Osteoblast (primary cell): ENCODE results near the gene GRWD1. TPM values are rescaled to one million over a fixed set of nuclear protein-coding genes. Genes with fewer than 3 reads are reported as not detected.
"Not testable (repeated sequence)": the region's sequence is repeated elsewhere in the genome, so short reads cannot be mapped to it uniquely, and the experiment has no call there.

Experiments
- DNase-seq: peaks from one replicate; pipeline ENCODE4 v3.0.0; 2011; ENCODE audit warnings: low spot score, mixed read lengths; ENCODE audit not compliant: insufficient read length; ENCODE audit errors: missing footprints
- H2AFZ ChIP-seq: 2 replicates; pipeline ENCODE4 v1.6.0; 2011; ENCODE audit warnings: mild to moderate bottlenecking, low read length
- H3K27ac ChIP-seq: 2 replicates; pipeline ENCODE4 v1.5.1; 2011; ENCODE audit warnings: mild to moderate bottlenecking, low read depth, low read length, moderate library complexity
- H3K27me3 ChIP-seq: 2 replicates; pipeline ENCODE4 v1.6.0; 2012; ENCODE audit warnings: mild to moderate bottlenecking, control low read depth, inconsistent platforms, low read length, moderate library complexity; ENCODE audit not compliant: insufficient read depth
- H3K36me3 ChIP-seq: 2 replicates; pipeline ENCODE4 v1.5.1; 2011; ENCODE audit warnings: mild to moderate bottlenecking, low read length, control low read depth, moderate library complexity; ENCODE audit not compliant: insufficient read depth
- H3K4me1 ChIP-seq: 2 replicates; pipeline ENCODE4 v1.5.1; 2011; ENCODE audit warnings: mild to moderate bottlenecking, low read length, control low read depth, moderate library complexity; ENCODE audit not compliant: insufficient read depth
- H3K4me2 ChIP-seq: 2 replicates; pipeline ENCODE4 v1.6.0; 2011; ENCODE audit warnings: mild to moderate bottlenecking, low read length; ENCODE audit not compliant: insufficient read depth
- H3K4me3 ChIP-seq: fragments of 200-600 bp; sonication (generic); 3 replicates; pipeline ENCODE4 v1.5.1; 2012; ENCODE audit warnings: mild to moderate bottlenecking, low read length, inconsistent platforms; ENCODE audit not compliant: insufficient read depth
- H3K79me2 ChIP-seq: 2 replicates; pipeline ENCODE4 v1.6.0; 2012; ENCODE audit warnings: mild to moderate bottlenecking, low read length, control low read depth, inconsistent platforms; ENCODE audit not compliant: insufficient read depth
- H3K9me3 ChIP-seq: 2 replicates; pipeline ENCODE4 v1.5.1; 2011; ENCODE audit warnings: low read depth, low read length, control low read depth
- H4K20me1 ChIP-seq: 2 replicates; pipeline ENCODE4 v1.6.0; 2012; ENCODE audit warnings: mild to moderate bottlenecking, low read length, control low read depth; ENCODE audit not compliant: insufficient read depth
- total RNA-seq: library from RNA; depleted of rRNA; stranded (reverse); fragments of >200 nt; gene quantifications from 2 replicates; pipeline ENCODE4 v1.2.3, GENCODE V29; 2012
- TF ChIP-seq, protein P1 (sequence below): IDR thresholded peaks from 2 replicates; pipeline ENCODE4 v1.5.1; 2011; ENCODE audit warnings: mild to moderate bottlenecking, low read depth, low read length, moderate library complexity; ENCODE audit errors: extremely low read depth

GRWD1 gene
- total RNA-seq, 1 donor = 25.0 TPM

DNA sequence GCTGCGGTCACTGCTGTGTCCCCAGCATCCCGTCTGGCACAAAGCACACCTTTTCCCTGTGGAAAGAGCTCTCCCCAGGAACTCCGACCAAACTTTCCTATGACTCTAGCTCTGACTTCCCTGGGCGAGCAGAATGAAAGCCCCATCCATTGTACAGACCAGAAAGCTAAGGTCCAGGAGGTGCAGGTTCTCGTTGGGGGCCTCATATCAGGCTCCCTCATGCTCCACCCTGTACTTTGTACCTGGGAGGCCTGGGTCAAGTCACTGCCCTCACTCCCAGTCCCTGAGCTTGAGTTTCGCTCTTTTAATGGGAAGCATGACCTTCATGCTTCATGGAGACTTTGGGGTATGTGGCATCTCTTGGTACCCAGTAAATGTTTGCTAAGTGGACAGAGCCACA, 41.8 kb downstream of the GRWD1 start:
- Histone ChIP-seq H3K4me2 (peak overlapping the region; percentile 73), H3K9me3 (no peaks in the 10 kb centered on the region), H3K4me3 (peak overlapping the region; percentile 43), H3K27ac (peak overlapping the region; percentile 48), H3K27me3 (no peaks in the 10 kb centered on the region), H3K4me1 (peaks cover 17% of the 10 kb centered on the region), H3K36me3 (no peaks in the 10 kb centered on the region), H3K79me2 (no peaks in the 10 kb centered on the region), H2AFZ (no peak overlapping the region), H4K20me1 (no peaks in the 10 kb centered on the region)
- TF ChIP-seq, protein P1, sequence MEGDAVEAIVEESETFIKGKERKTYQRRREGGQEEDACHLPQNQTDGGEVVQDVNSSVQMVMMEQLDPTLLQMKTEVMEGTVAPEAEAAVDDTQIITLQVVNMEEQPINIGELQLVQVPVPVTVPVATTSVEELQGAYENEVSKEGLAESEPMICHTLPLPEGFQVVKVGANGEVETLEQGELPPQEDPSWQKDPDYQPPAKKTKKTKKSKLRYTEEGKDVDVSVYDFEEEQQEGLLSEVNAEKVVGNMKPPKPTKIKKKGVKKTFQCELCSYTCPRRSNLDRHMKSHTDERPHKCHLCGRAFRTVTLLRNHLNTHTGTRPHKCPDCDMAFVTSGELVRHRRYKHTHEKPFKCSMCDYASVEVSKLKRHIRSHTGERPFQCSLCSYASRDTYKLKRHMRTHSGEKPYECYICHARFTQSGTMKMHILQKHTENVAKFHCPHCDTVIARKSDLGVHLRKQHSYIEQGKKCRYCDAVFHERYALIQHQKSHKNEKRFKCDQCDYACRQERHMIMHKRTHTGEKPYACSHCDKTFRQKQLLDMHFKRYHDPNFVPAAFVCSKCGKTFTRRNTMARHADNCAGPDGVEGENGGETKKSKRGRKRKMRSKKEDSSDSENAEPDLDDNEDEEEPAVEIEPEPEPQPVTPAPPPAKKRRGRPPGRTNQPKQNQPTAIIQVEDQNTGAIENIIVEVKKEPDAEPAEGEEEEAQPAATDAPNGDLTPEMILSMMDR = no peak
- DNase-seq = peak; percentile 88

GRCh38 chr19:48487948-48488347, 42.2 kb downstream of the GRWD1 start:
- H2AFZ ChIP-seq = no peak overlapping the region

DNA sequence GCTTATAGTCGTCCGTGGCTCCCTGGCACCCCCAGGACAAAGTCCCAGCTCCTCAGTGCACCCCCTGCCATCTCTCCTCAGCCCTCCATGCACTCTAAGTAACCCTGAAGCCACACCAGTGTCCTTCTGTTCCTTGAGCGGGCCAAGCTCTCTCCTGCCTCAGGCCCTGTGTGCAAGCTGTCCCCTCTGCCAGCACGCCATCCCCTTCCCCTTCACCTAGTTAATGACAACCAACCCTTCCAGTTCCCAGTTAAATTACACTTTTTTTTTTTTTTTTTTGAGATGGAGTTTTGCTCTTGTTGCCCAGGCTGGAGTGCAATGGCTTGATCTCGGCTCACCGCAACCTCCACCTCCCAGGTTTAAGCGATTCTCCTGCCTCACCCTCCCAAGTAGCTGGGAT, 42.7 kb downstream of the GRWD1 start:
- H4K20me1 ChIP-seq, H3K9me3 ChIP-seq, H2AFZ ChIP-seq, H3K36me3 ChIP-seq, H3K79me2 ChIP-seq, H3K4me3 ChIP-seq, H3K27me3 ChIP-seq: not testable (repeated sequence)
- H3K4me2 ChIP-seq = peak overlapping the region; percentile 73
- H3K27ac ChIP-seq = peak overlapping the region; percentile 48
- H3K4me1 ChIP-seq = peaks cover 17% of the 10 kb centered on the region
- peak; percentile 72 for DNase-seq

More at GRCh38 chr19:48487948-48488347, 42.2 kb downstream of the GRWD1 start:
- Histone ChIP-seq H4K20me1 (no peaks in the 10 kb centered on the region), H3K27ac (peak overlapping the region; percentile 48), H3K4me3 (peak overlapping the region; percentile 43), H3K4me1 (peaks cover 17% of the 10 kb centered on the region), H3K79me2 (no peaks in the 10 kb centered on the region), H3K4me2 (peak overlapping the region; percentile 73), H3K9me3 (no peaks in the 10 kb centered on the region), H3K27me3 (no peaks in the 10 kb centered on the region), H3K36me3 (no peaks in the 10 kb centered on the region)
- DNase-seq = peak; percentile 98
- TF ChIP-seq, protein P1 = no peak

DNA sequence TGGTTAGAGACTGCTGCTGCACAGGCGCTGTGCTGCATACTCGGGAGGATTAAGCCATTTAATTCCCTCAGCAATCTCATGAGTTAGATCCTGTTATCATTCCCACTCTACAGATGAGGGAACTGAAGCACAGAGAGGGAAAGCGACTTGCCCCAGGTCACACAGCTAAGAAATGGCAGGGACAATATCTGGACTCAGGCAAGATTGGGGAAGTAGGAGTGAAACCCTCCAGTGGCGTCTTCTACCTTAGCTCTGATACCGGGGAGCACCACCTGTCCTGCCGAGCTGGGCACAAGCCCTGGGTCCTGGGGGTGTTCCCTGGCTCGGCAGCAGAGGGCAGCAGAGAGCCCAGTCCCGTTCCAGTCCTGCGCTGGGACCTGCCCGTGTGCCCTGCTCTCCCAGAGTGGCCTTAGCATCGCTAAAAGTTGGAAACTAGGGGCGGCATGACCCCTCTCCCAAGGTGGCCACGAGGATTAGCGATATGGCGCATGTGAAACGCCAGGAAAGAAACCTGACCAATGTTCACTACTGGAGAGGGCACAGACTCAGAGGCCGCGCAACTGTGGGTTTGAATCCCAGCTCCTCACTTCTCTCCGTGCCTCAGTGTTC, 43.9 kb downstream of the GRWD1 start:
- H3K79me2 ChIP-seq = no peaks in the 10 kb centered on the region
- H3K27ac ChIP-seq = no peak overlapping the region
- H3K4me1 ChIP-seq = peaks cover 17% of the 10 kb centered on the region
- H3K27me3 ChIP-seq = no peaks in the 10 kb centered on the region
- no peaks in the 10 kb centered on the region for H3K36me3 ChIP-seq
- TF ChIP-seq, protein P1 = peak; percentile 87
- H3K4me3 ChIP-seq = no peak overlapping the region
- no peak overlapping the region for H2AFZ ChIP-seq
- DNase-seq = peak; percentile 98
- no peak overlapping the region for H3K4me2 ChIP-seq
- no peaks in the 10 kb centered on the region for H4K20me1 ChIP-seq
- no peaks in the 10 kb centered on the region for H3K9me3 ChIP-seq
